Peyer's patch (tissue), 4 donors: ENCODE data around the gene AFG3L2.

Experiments used
- CTCF ChIP-seq, 6 experiments: fragments of 450-650 bp in 4 of 6; fragments of 200-600 bp in 2 of 6; sonication (generic) in 1 of 6; IDR thresholded peaks; one replicate each; pipeline ENCODE4 v1.5.1; 2017 to 2019; ENCODE audit warnings: antibody characterized with exemption in 6 of 6, mild to moderate bottlenecking in 3 of 6, moderate library complexity in 1 of 6
- POLR2A ChIP-seq, 2 donors: fragments of 450-650 bp; IDR thresholded peaks; one replicate each; pipeline ENCODE4 v1.5.1; 2017; ENCODE audit warnings: antibody characterized with exemption in 2 of 2, mild to moderate bottlenecking in 2 of 2, moderate library complexity in 2 of 2

DNA sequence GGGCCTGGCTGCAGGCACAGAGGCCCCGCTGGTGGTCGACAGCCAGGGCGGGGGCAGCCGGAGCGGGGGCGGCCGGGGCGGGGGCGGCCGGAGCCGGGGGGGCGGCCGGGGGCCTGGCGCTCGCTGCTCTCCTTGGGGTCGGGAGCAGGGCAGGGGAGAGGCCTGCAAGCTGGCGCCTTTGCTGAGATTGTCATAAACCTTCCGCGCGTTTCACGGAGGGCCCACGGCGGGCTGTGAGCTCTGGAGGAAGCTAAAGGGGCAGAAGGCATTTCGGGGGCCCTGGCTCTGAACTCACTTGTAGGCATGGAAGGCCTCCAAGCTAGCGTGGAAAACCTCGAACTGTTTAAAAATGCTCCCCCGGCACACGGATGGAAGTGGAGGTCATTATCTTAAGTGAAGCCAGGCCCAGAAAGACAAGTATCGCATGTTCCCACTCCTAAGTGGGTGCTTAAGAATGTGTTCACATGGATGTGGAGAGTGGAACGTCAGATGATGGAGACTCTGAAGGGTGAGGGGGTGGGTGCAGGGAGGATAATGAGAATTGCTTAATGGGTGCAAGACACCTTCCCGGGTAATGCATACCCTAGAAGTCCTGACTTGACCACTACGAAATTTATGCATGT is 31.3 kb upstream of the AFG3L2 start:
- TF ChIP-seq POLR2A (IDR thresholded peaks at IDR 0.05) (no peak), CTCF (IDR thresholded peaks at IDR 0.05) (no peak)
